Measurements from ENCODE around the gene VAV3.

GRCh38 chr1:107833061-107833460, 131.9 kb downstream of the VAV3 start:
- TF ChIP-seq CTCF (IDR thresholded peaks at IDR 0.05): no peak
- no peak for TF ChIP-seq POLR2A (IDR thresholded peaks at IDR 0.05)
